ENCODE results near the gene PCP2. TPM values are rescaled to one million over a fixed set of nuclear protein-coding genes. Genes with fewer than 3 reads are reported as not detected.
A peak's percentile ranks its signal among the peaks of the same experiment; 100 is the strongest.

The PCP2 gene
- polyA plus RNA-seq, 2 of the 4 experiments (the other 2 are of a cell fraction): 0.19 TPM; not detected in 1

GRCh38 chr19:7607212-7607873 is 26.2 kb downstream of the PCP2 start:
- Histone ChIP-seq H3K27ac (no peak overlapping the region), H3K4me3 (no peak overlapping the region), H3K4me1 (no peaks in the 10 kb centered on the region), H3K9me3 (no peaks in the 10 kb centered on the region), H3K4me2 (no peak overlapping the region)
- CTCF ChIA-PET: interaction anchor here (1.3 to 3.3 kb wide), 2 partner anchors 10 to 23 kb away, joined by 3 to 13 read pairs; no protein-coding TSS in a partner anchor
- WGBS (ENCODE audit: missing lambda C conversion rate): 57% methylated on average over 1 of the region's 10 CpGs
- FAIRE-seq: no peak
- DNase-seq (ENCODE audit: low read depth in 1 of 2, low spot score in 1 of 2): no peak
- ATAC-seq: no peak
- POLR2A ChIA-PET: no interaction called here
- TF ChIP-seq ZC3H11A (IDR thresholded peaks at IDR 0.05) (no peak), MAZ (IDR thresholded peaks at IDR 0.05; ENCODE audit: borderline replicate concordance, low read depth, low read length) (no peak), ZFP36 (IDR thresholded peaks at IDR 0.05; ENCODE audit: borderline replicate concordance, partially characterized antibody) (peak; percentile 59), NPAS2 (CRISPR knock-in tag; IDR thresholded peaks at IDR 0.05; ENCODE audit: borderline replicate concordance) (no peak), FOXS1 (CRISPR knock-in tag; IDR thresholded peaks at IDR 0.05) (no peak), JUN (IDR thresholded peaks at IDR 0.05) (no peak)

DNA sequence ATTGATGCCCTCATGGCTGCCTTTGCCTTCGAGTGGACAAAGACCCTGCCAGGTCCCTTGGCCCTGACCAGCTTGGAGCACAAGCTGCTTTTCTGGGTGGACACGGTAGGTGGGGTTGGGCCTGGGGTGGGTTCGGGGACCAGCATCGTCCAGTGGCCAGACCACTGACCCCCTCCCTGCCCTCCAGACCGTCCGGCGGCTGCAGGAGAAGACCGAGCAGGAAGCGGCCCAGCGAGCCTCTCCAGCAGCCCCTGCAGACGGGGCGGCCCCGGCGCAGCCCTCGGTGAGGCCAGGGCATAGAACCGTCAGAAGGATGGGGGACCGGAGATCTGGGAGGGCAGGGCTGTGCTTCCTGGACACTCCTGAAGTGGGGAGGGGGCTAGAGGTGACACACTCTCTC is 27.2 kb downstream of the PCP2 start:
- FAIRE-seq: no peak
- TF ChIP-seq FOXS1 (CRISPR knock-in tag; IDR thresholded peaks at IDR 0.05) (no peak), EHF (CRISPR knock-in tag; IDR thresholded peaks at IDR 0.05) (no peak), POLR2AphosphoS2 (conservative IDR thresholded peaks at IDR 0.05; ENCODE audit: low read length) (no peak), EHMT2 (IDR thresholded peaks at IDR 0.05; ENCODE audit: low read depth) (no peak), FOSB (CRISPR knock-in tag; IDR thresholded peaks at IDR 0.05) (no peak), NFE2L2 (conservative IDR thresholded peaks at IDR 0.05; ENCODE audit: low read length) (no peak)
- no peak overlapping the region for H3K4me3 ChIP-seq
- H3K27ac ChIP-seq: no peak overlapping the region
- H3K9me3 ChIP-seq: no peaks in the 10 kb centered on the region
- no peak overlapping the region for H3K4me2 ChIP-seq
- no peak for ATAC-seq
- ChIA-PET POLR2A (no interaction called here), CTCF (interaction anchor here (1.7 to 3.3 kb wide), 2 partner anchors 9 to 75 kb away, joined by 3 to 13 read pairs; partner anchors contain the start of gene TRAPPC5)
- WGBS (ENCODE audit: missing lambda C conversion rate): 88% methylated on average over 5 of the region's 17 CpGs
- no peaks in the 10 kb centered on the region for H3K4me1 ChIP-seq
- DNase-seq (ENCODE audit: low read depth in 1 of 2, low spot score in 1 of 2): no peak

- CTCF ChIA-PET: interaction anchor here (1.0 to 3.3 kb wide), 3 partner anchors 8 to 75 kb away, joined by 3 to 13 read pairs (median 3); partner anchors contain the start of gene TRAPPC5
- Histone ChIP-seq H3K27ac (no peak overlapping the region), H3K4me3 (no peak overlapping the region), H3K9me3 (no peaks in the 10 kb centered on the region), H3K4me2 (no peak overlapping the region), H3K4me1 (no peaks in the 10 kb centered on the region)
- ATAC-seq (peak; percentile 67 to 88), DNase-seq (ENCODE audit: low read depth in 1 of 2, low spot score in 1 of 2) (peak in 1 of 2 experiments; percentile 72), FAIRE-seq (no peak)
- TF ChIP-seq JUNB (IDR thresholded peaks at IDR 0.05) (no peak), RNF2 (IDR thresholded peaks at IDR 0.05; ENCODE audit: borderline replicate concordance, low read depth) (no peak), EHMT2 (IDR thresholded peaks at IDR 0.05; ENCODE audit: low read depth) (no peak), CHD2 (IDR thresholded peaks at IDR 0.05; ENCODE audit: low read length, partially characterized antibody) (no peak), CHD4 (IDR thresholded peaks at IDR 0.05; ENCODE audit: borderline replicate concordance) (no peak), ESRRA (IDR thresholded peaks at IDR 0.05; ENCODE audit: borderline replicate concordance, low read length) (no peak), ELK1 (IDR thresholded peaks at IDR 0.05; ENCODE audit: low read depth, low read length) (no peak), EP300 (IDR thresholded peaks at IDR 0.05) (no peak), EHF (CRISPR knock-in tag; IDR thresholded peaks at IDR 0.05) (no peak), MYC (IDR thresholded peaks at IDR 0.05; ENCODE audit: borderline replicate concordance, low read length) (no peak), TP53 (CRISPR knock-in tag; IDR thresholded peaks at IDR 0.05) (no peak), SREBF2 (IDR thresholded peaks at IDR 0.05) (no peak), RCOR1 (IDR thresholded peaks at IDR 0.05; ENCODE audit: low read depth, low read length) (no peak), HOXB13 (CRISPR knock-in tag; IDR thresholded peaks at IDR 0.05; ENCODE audit: low read depth) (no peak)
- TF ChIP-seq, protein P1, sequence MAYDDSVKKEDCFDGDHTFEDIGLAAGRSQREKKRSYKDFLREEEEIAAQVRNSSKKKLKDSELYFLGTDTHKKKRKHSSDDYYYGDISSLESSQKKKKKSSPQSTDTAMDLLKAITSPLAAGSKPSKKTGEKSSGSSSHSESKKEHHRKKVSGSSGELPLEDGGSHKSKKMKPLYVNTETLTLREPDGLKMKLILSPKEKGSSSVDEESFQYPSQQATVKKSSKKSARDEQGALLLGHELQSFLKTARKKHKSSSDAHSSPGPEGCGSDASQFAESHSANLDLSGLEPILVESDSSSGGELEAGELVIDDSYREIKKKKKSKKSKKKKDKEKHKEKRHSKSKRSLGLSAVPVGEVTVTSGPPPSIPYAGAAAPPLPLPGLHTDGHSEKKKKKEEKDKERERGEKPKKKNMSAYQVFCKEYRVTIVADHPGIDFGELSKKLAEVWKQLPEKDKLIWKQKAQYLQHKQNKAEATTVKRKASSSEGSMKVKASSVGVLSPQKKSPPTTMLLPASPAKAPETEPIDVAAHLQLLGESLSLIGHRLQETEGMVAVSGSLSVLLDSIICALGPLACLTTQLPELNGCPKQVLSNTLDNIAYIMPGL (CRISPR knock-in tag; IDR thresholded peaks at IDR 0.05; ENCODE audit: borderline replicate concordance): no peak
- POLR2A ChIA-PET: interaction anchor here (1.0 to 1.2 kb wide), 2 partner anchors 24 to 32 kb away, joined by 3 to 5 read pairs; partner anchors contain the start of genes PET100 and XAB2
- WGBS (ENCODE audit: missing lambda C conversion rate): 48% methylated on average over 11 of the region's 14 CpGs
Observed at GRCh38 chr19:7605490-7606222, 27.9 kb downstream of the PCP2 start.

Measured in A549 (cell line).